Spleen (tissue), 11 donors: ENCODE data around the gene SLC6A13. TPM values are rescaled to one million over a fixed set of nuclear protein-coding genes. Genes with fewer than 3 reads are reported as not detected.

ENCODE experiments used
- DNase-seq: peaks from one replicate; pipeline ENCODE4 v3.0.0-alpha.2; 2020
- H3K27ac ChIP-seq, 8 donors: fragments of 200-600 bp; sonication (generic) in 7 of 8; 1 replicate in 4 of 8; 2 replicates in 4 of 8; pipeline versions ENCODE4 v1.5.0 to v1.8.0; 2016 to 2021; ENCODE audit warnings: inconsistent platforms in 4 of 8, mild to moderate bottlenecking in 4 of 8, moderate library complexity in 1 of 8
- H3K27me3 ChIP-seq, 7 donors: fragments of 200-600 bp; sonication (generic) in 6 of 7; replicated peaks in 1 of 7; 1 replicate in 4 of 7; 2 replicates in 3 of 7; pipeline versions ENCODE4 v1.5.0 to v1.8.0; 2016 to 2021; ENCODE audit warnings: inconsistent platforms in 3 of 7, mild to moderate bottlenecking in 1 of 7
- H3K36me3 ChIP-seq, 6 donors: fragments of 200-600 bp; sonication (generic) in 5 of 6; 1 replicate in 4 of 6; 2 replicates in 2 of 6; pipeline versions ENCODE4 v1.5.0 to v1.8.0; 2016 to 2021; ENCODE audit warnings: inconsistent platforms in 2 of 6
- H3K4me1 ChIP-seq, 6 donors: fragments of 200-600 bp; sonication (generic) in 5 of 6; 1 replicate in 3 of 6; 2 replicates in 3 of 6; pipeline versions ENCODE4 v1.5.0 to v1.8.0; 2016 to 2021; ENCODE audit warnings: inconsistent platforms in 3 of 6
- H3K4me3 ChIP-seq, 8 donors: fragments of 200-600 bp; sonication (generic) in 7 of 8; 1 replicate in 4 of 8; 2 replicates in 4 of 8; pipeline versions ENCODE4 v1.5.0 to v1.8.0; 2016 to 2021; ENCODE audit warnings: inconsistent platforms in 4 of 8, mild to moderate bottlenecking in 4 of 8, moderate library complexity in 2 of 8
- H3K9me3 ChIP-seq, 8 donors: fragments of 200-600 bp; sonication (generic) in 7 of 8; 1 replicate in 4 of 8; 2 replicates in 4 of 8; pipeline versions ENCODE4 v1.5.0 to v1.8.0; 2016 to 2021; ENCODE audit warnings: inconsistent platforms in 4 of 8
- CTCF ChIP-seq, 11 experiments: fragments of 200-600 bp in 7 of 11; fragments of 450-650 bp in 4 of 11; sonication (generic) in 4 of 11; IDR thresholded peaks in 8 of 11; conservative IDR thresholded peaks in 3 of 11; 1 replicate in 7 of 11; 2 replicates in 4 of 11; pipeline versions ENCODE4 v1.4.0 to v1.8.0; 2016 to 2021; ENCODE audit warnings: antibody characterized with exemption in 11 of 11, inconsistent platforms in 4 of 11, mild to moderate bottlenecking in 1 of 11
- POLR2A ChIP-seq, 3 donors: fragments of 450-650 bp; IDR thresholded peaks; one replicate each; pipeline ENCODE4 v1.5.1; 2017; ENCODE audit warnings: antibody characterized with exemption in 3 of 3, mild to moderate bottlenecking in 1 of 3
- POLR2AphosphoS5 ChIP-seq, 3 donors: sonication (generic); formaldehyde crosslinking; IDR thresholded peaks; one replicate each; pipeline ENCODE4 v1.5.1; 2017; ENCODE audit warnings: antibody characterized with exemption in 3 of 3
- WGBS, 5 donors: extraction: QIAGEN DNeasy Blood & Tissue Kit in 3 of 5; methylation state at CpG; one replicate each; pipeline versions ENCODE4 v1.1.5 to v1.1.7; 2013 to 2018; 5-methylcytosine and 5-hydroxymethylcytosine counted together
- intact Hi-C: fragments of 100-400 bp; cut with DNase I; formaldehyde crosslinking; loops from one replicate; pipeline ENCODE4 v1.15.0; 2023; ENCODE audit warnings: low total_unique reads
- polyA plus RNA-seq, 3 donors: library from polyadenylated mRNA; stranded (reverse); fragments of 200-250 nt; gene quantifications; one replicate each; pipeline ENCODE4 v1.2.1, GENCODE V29; 2013
- total RNA-seq, 7 donors: library from RNA; depleted of rRNA in 3 of 7; stranded (reverse); fragments of >200 nt in 3 of 7; fragmentation: NEBNext Ultra II Directional in 4 of 7; extraction: Animal tissue kit (Norgen Biotek cat#: 25700) in 4 of 7; gene quantifications; one replicate each; pipeline versions ENCODE4 v1.1.0 to v1.2.1, GENCODE V29; 2016 to 2021
- donor health status: healthy with polysubstance abuse.
- donor health status: DM: no; HTN: no; CAD: no; lungs with moderate emphysema.
- donor health status: DM: no; HTN: no; CAD: no.
- donor health status: Bipolar disorder and iron deficiency.
- donor health status: healthy.
- donor health status: DM: no; HTN: no; CAD: no.
- donor health status: DM: yes; HTN: yes; CAD: no.

The SLC6A13 gene
- total and polyA plus RNA-seq, 10 donors = 0.22 to 1.7 (median 0.30) TPM; not detected in 5

- Histone ChIP-seq H3K4me1 (peaks cover 0 to 16% (median 9%) of the 10 kb centered on the region in 6 donors), H3K27ac (no peak overlapping the region), H3K9me3 (no peaks in the 10 kb centered on the region), H3K36me3 (no peaks in the 10 kb centered on the region), H3K27me3 (peaks cover 0 to 82% (median 24%) of the 10 kb centered on the region in 7 donors), H3K4me3 (no peak overlapping the region)
- intact Hi-C loops = no loop called here
- 85 to 93% (median 90%) methylated on average over 18 to 21 of the region's 21 CpGs for WGBS, 5 donors
- TF ChIP-seq CTCF (IDR thresholded peaks at IDR 0.05 in 8 of 11, conservative IDR thresholded peaks at IDR 0.05 in 3 of 11) (no peak), POLR2AphosphoS5 (IDR thresholded peaks at IDR 0.05) (no peak), POLR2A (IDR thresholded peaks at IDR 0.05) (no peak)
- peak; percentile 50 for DNase-seq
These were observed 55.7 kb downstream of the SLC6A13 start for GRCh38 chr12:206746-207440.

GRCh38 chr12:205026-205425 is 57.6 kb downstream of the SLC6A13 start:
- H3K27ac ChIP-seq = no peak overlapping the region
- TF ChIP-seq CTCF (IDR thresholded peaks at IDR 0.05 in 8 of 11, conservative IDR thresholded peaks at IDR 0.05 in 3 of 11) = no peak
- TF ChIP-seq POLR2AphosphoS5 (IDR thresholded peaks at IDR 0.05) = no peak
- TF ChIP-seq POLR2A (IDR thresholded peaks at IDR 0.05) = no peak
- H3K9me3 ChIP-seq = no peaks in the 10 kb centered on the region
- H3K4me1 ChIP-seq = peaks cover 0 to 12% (median 8%) of the 10 kb centered on the region in 6 donors
- H3K36me3 ChIP-seq = no peaks in the 10 kb centered on the region
- DNase-seq = no peak
- H3K4me3 ChIP-seq = no peak overlapping the region
- WGBS, 5 donors = 86 to 92% (median 88%) methylated on average over 4 of the region's 4 CpGs
- H3K27me3 ChIP-seq = peaks cover 0 to 82% (median 24%) of the 10 kb centered on the region in 7 donors
- intact Hi-C loops = no loop called here

GRCh38 chr12:204261-204678 is 58.4 kb downstream of the SLC6A13 start:
- WGBS, 5 donors = 85 to 96% (median 89%) methylated on average over 10 to 11 of the region's 11 CpGs
- intact Hi-C loops = no loop called here
- TF ChIP-seq CTCF (IDR thresholded peaks at IDR 0.05 in 8 of 11, conservative IDR thresholded peaks at IDR 0.05 in 3 of 11) (no peak), POLR2A (IDR thresholded peaks at IDR 0.05) (no peak), POLR2AphosphoS5 (IDR thresholded peaks at IDR 0.05) (no peak)
- peaks cover 0 to 12% (median 8%) of the 10 kb centered on the region in 6 donors for H3K4me1 ChIP-seq
- H3K36me3 ChIP-seq = no peaks in the 10 kb centered on the region
- peak; percentile 60 for DNase-seq
- no peaks in the 10 kb centered on the region for H3K9me3 ChIP-seq
- H3K27me3 ChIP-seq = peaks cover 0 to 79% (median 24%) of the 10 kb centered on the region in 7 donors
- H3K4me3 ChIP-seq = peak overlapping the region in 2 of 8 donors; percentile 25 to 60
- no peak overlapping the region for H3K27ac ChIP-seq

- Histone ChIP-seq H3K27me3 (peaks cover 0 to 84% (median 24%) of the 10 kb centered on the region in 7 donors), H3K36me3 (no peaks in the 10 kb centered on the region), H3K27ac (no peak overlapping the region), H3K4me3 (peak overlapping the region in 7 of 8 donors; percentile 10 to 60 (median 32)), H3K4me1 (peaks cover 0 to 12% (median 8%) of the 10 kb centered on the region in 6 donors), H3K9me3 (no peaks in the 10 kb centered on the region)
- TF ChIP-seq CTCF (IDR thresholded peaks at IDR 0.05 in 8 of 11, conservative IDR thresholded peaks at IDR 0.05 in 3 of 11) = peak in 1 of 11 experiments; percentile 13
- no peak for TF ChIP-seq POLR2AphosphoS5 (IDR thresholded peaks at IDR 0.05)
- intact Hi-C loops = no loop called here
- DNase-seq = peak; percentile 70
- WGBS, 5 donors = 11 to 39% (median 21%) methylated on average over 70 to 84 of the region's 84 CpGs
These were observed 59.0 kb downstream of the SLC6A13 start for GRCh38 chr12:203462-204260.
